Stimulated activated CD4-positive, alpha-beta T cell treated with anti-CD3 and anti-CD28 coated beads, TNF-alpha, amount 100 ng/mL, for 1 hour (primary cell): ENCODE results near the gene ABCC4.
"Not testable (repeated sequence)": the region's sequence is repeated elsewhere in the genome, so short reads cannot be mapped to it uniquely, and the experiment has no call there.

Experiments
- DNase-seq, 3 donors: peaks; one replicate each; pipeline ENCODE4 v3.0.0-alpha.2; 2020; ENCODE audit warnings: low read depth in 3 of 3, low spot score in 1 of 3

The ABCC4 gene

DNA sequence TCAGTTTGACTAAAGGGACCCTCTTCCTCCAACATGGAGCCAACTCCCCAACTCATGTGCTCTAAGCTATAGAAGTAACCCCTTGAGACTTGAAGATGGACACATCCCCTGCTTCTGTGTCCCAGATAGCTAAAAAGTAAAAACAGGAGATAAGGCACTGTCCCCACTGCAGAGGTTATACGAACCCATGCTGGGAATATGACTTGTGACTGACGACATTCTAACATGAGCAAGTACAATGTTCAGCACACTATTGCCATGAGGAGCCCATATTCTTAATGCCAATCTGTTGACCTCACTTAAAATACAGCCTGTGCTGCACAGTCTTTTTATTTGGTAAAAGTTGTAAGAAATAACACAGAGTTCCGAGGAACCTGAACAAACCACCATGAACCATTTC is 71.4 kb downstream of the ABCC4 start:
- no peak for DNase-seq

DNA sequence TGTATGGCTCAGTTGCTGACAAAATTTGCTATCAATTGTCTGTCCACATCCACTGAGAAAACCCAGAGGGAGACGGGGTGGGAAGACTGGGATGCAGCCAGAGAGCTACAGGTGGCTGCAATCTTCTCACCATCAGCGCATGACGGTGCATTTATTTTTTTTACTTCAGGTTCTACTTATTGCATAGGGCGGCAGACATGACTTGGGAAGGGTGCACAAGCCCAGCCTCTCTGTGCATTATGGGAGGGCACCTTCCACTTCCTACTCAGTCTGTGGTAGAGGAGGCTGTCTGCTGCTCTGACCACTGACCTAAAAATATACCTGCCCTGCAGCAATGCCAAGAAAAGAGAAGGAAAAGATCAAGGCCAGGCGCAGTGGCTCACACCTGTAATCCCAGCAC is 73.1 kb downstream of the ABCC4 start:
- DNase-seq, result no peak

DNA sequence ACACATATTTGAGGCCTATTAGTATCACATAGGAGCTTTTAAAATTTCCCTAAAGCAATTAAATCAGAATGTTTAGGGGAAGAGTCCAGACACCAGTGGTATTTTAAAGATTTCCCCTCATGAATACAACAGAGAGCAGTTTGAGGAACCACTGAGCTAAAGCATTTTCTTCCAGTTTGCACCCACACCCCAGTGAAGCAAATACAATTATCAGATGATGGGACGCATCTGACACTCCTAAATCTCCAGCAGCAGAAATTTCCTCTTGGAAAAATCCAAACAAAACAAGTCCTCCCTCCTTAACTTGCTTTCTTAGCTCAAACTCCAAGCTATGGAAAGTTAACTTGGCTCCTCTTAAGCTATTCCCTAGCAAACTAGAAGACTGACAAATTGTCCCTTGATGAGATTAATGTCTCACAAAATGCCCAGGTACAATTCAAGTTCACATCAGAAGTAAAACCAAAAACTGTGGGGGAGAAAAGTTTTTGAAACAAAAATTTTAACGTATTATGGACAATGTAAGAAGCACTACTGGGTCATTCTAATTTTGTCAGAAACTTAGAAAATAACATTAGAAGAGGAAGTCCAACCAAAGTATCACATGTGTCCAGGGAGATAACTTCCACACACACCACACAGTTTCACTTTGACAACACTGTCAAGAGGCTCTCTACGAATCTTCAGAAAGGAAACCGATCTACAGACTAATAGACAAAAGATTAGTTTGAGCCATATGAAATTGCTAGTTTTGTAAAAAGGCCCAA is 74.1 kb downstream of the ABCC4 start:
- no peak for DNase-seq

DNA sequence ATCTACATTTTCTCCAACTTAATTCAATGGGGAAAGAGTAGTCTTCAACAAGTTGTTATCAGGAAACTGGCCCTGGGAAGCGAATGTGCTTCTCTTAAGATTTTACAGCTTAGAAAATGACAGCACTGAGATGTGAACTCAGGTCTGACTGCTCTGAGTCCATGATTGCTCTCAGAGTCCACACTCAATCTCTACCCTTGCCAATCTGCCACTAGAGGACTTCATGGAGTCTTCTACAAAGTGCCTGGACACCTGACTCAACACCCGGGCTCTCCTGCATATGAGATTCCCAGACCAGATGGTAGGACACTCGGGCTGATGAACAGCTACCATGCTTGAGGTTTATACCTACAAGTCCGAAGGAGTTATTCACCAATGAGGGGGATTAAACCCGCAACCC is 74.8 kb downstream of the ABCC4 start:
- no peak for DNase-seq

DNA sequence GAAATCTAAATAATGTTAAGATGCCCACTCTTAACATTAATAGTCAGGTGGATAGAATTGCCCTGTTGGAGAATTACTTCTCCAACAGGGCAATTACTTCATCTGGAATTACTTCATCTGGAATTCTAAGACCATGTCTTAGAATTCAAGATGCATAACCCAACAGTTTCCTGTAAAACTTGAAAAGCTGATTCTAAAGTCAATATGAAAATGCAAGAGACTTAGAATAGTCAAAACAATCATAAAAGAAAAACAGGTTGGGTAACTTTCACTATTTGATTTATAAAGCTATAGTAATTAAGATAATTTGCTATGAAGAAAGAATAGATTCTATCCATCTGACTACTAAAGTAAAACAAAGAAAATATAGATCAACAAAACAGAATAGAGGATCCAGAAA is 75.2 kb downstream of the ABCC4 start:
- DNase-seq, result no peak

DNA sequence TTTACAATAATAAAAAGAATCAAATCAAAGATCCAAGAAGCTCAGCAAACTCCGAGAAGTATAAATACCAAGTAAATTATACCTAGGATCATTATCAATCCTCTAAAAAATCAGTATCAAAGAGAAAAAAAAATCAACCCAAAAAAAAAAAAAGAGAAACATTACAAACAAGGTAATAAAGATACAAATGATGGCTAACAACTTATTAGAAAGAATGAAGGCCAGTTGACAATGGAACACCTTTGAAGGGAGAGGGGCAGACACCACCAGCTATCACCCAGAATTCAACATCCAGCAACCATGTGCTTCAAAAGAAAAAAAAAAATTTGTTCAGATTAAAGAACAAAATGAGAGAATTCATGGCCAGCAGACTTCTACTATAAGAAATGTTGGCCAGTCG is 77.2 kb downstream of the ABCC4 start:
- DNase-seq, result no peak

DNA sequence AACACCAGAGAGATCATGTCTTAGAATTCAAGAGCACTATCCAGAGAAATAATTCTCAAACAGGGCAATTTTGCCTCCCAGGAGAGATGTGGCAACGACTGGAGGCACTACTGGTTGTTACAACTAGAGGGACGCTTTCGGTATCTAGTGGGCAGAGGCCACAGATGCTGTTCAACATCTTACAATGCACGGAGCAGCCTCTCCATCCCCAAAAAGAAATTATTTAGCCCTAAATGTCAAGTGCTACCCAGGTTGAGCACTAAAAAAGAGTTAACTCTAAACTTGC is 78.6 kb downstream of the ABCC4 start:
- no peak for DNase-seq

DNA sequence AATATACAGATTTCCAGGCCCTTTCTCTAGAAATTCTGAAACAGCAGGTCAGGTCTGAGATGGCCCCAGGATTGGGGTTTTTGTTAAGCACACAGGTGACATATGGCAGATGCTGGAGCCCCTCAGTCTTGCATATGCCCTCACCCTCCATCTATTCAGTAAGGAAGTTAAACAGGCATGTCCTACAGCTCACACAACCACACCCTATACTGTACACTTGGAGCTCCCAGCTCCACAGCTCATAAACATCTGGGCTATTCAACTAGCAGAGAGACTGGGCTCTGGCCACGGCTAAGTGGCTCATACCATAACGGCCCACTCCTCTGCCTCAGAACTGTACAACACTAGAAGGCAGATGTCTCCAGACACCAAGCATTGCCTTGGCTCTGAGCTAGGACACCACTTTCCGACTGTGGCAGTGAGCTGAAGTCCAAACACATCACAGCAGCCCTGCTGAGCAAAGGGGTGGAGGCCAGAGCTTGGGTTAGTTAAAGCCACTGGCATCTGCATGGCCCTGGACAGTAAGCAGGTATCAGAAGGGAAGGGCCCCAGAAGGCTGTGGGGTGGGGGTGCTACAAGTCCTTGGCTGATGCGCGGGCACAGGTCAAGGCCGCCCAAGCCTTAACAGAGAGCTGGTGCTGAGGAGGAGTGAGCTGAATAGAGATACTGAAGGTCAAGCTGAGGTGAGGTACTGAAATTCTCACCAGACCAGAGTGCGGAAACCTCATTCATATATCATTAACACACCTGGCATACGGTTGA is 79.1 kb downstream of the ABCC4 start:
- DNase-seq, result no peak

DNA sequence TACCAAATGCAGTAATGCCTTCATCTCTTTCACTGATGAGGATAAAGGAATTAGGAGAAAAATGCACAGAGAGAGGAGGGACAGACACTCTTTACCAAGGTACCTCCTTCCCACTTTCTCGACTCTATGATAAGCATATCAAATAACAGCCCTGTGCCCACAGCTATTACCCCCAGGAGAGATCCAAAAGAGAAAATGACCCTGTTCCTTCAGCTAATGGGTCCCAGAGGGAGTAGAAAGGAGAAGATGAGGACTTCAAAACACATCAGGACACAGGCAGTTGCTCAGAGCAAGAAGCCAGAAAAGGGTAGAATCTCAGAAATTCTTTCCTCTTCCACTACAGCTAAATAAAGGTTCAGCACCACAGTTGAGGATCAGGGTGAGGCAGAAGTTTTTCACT is 80.6 kb downstream of the ABCC4 start:
- DNase-seq, result no peak

DNA sequence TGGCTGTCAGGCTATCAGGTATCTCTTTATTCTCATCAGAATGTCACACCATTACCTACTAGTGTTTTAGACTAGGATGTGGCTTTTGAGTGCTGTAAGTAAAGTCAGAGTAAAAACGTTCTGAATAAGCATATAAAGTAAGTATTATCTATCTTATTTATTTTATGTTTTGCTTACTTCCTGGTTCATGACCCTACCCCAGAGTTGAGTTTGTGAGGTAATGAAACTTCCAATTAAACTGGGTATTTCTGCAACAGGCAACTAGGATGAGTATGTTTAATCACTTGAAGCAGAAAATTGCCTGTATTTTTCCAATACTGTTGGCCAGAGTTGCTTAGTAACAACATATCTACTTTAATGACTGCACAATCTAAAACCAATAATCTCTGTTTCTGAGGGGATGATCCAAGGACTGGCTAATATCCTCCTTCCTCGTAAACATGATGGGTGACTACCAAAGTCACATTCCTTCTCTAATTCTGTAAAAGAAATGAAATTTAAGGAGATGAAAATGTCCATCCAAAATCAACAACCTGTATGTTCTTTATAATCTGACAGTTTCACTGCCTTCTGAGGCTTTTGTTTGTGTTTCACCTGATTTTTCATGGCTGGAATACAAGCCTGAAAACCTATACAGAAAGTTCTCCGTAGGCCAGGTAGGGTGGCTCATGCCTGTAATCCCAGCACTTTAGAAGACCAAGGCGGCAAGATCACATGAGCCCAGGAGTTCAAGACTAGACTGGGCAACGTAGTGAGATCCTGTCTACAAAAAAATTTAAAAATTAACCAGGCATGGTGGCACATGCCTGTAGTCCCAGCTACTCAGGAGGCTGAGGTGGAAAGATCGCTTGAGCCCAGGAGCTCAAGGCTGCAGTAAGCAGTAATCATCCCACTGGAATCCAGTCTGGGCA is 83.1 kb downstream of the ABCC4 start:
- DNase-seq, result no peak

DNA sequence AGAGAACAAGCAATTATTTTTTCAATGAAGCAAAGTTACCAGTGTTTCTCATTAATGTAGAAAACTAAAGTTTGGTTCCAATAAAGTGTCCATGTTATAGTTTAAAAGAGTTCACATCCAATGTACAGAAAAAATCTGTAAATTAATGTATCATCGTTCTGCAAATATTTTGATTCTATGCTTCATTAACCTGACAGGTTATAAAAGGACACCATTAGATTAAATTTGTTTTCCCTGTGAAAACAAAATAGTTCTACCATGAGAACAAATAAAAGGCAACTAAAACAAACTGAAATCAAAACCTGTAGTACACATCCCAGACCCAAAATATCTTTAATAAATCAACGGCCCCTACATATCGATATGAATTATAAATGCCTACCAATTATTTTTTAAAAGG is 85.1 kb downstream of the ABCC4 start:
- no peak for DNase-seq

DNA sequence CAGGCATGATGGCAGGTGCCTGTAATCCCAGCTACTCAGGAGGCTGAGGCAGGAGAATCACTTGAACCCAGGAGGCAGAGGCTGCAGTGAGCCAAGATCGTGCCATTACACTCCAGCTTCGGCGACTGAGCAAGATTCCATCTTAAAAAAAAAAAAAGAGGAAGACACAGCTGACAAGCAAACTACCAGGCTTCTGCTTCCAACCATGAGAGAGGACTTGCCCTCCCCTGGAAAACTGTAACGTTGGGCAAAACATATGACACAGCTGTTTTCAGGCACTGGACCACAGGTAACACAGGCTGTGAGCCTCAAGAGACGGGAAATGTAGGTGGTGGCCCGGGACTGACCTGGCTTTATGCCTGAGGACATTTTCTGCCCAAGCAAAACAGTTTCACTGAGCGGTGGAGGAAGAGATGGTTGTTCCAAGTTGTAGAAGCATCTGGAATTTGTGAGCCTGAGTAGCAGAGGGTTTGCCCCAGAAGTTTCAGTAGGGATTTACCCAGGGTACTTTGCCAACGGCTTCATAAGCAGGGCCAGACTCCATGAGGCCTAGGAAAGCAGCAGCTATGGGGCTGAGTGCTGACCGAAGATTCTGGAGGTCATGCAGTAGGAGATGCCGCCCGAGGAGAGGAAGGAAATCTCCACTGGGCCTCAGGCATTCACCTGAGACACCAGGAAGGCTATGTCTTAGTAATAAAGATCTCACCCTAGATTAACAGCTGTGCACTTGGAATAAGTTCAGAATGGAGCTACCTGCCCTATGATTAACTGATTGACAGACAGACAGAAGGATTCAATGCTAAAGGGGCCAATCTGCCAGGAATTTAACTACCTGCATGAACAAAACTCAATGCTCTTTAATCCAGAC is 88.0 kb downstream of the ABCC4 start:
- no peak for DNase-seq

DNA sequence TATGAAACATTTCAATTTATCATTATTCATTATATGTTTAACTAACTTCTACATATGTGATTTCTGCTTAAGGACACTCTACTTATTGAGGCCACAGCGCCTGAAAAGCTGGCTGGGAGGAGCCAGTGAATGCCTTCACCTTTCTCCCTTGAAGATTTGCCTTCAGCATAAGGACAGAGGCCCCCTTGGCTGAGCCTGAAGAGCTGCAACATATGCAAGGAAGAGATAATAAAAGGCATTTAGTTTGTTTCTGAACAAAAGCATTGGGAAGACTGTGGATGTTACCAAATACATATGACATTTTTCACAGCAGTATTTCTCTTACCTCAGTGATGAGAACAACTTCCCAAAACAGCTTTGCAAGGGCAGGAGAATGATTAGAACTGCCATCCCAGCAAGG is 92.1 kb downstream of the ABCC4 start:
- no peak for DNase-seq

DNA sequence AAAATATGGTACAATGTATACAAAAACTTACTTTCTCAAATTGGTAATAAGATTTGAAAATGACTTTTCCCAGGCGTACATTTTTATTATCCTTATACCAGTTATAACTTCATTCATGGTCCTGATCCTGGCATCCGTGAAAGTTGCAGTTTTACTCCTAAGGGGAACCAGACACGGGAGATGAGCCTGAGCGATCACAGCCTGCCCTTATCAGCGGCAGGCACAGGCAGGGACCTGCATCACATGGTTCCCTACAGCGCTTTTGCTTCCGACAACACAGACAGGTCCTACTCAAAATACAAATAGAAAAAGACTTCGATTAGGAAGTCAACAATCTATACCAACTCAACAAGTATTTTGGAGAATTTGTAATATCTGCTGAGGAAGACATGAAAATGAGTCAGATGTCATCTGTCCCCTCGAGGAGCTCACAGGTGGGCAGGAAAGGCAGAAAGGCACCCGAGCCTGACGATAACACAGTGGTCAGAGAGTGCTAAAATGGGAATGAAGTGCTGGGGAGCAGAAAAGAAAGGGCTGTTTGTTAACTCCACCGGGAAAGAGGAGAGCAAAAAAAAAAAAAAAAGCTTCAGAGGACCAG is 93.4 kb downstream of the ABCC4 start:
- DNase-seq, result no peak

DNA sequence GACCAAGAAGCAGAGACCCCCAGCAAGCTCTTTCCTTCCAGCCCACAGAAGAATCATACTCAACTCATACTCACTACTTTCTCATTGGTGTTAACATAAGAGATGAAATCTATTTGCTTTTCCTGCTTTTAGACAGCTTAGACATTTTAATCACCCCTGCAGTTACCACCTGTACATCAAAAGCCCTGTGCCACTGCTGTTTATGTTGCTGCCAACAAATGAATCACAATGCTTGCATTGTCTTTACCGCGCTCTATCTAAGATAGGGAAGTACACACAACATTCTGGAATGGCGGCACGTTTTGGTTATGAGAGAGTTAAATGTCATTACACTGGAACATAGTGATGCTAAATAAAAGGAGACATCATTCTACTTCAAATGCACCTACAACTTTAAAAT is 95.1 kb downstream of the ABCC4 start:
- no peak for DNase-seq

DNA sequence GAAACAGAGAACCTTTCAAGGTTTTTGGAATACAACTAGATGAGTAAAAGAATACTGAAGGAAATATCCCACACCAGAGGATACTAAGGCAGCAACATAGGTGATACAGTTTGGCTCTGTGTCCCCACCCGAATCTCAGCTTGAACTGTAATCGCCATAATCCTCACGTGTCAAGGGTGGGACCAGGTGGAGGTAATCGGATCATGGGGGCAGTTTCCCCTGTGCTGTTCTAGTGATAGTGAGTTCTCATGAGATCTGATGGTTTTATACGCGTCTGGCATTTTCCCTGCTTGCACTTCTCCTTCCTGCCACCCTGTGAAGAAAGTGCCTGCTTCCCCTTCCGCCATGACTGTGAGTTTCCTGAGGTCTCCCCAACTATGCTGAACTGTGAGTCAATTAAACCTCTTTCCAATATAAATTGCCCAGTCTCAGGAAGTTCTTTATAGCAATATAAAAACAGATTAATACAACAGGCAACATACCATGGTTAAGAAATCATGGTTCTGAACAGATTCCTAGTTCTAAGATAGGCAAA is 97.0 kb downstream of the ABCC4 start:
- no peak for DNase-seq

DNA sequence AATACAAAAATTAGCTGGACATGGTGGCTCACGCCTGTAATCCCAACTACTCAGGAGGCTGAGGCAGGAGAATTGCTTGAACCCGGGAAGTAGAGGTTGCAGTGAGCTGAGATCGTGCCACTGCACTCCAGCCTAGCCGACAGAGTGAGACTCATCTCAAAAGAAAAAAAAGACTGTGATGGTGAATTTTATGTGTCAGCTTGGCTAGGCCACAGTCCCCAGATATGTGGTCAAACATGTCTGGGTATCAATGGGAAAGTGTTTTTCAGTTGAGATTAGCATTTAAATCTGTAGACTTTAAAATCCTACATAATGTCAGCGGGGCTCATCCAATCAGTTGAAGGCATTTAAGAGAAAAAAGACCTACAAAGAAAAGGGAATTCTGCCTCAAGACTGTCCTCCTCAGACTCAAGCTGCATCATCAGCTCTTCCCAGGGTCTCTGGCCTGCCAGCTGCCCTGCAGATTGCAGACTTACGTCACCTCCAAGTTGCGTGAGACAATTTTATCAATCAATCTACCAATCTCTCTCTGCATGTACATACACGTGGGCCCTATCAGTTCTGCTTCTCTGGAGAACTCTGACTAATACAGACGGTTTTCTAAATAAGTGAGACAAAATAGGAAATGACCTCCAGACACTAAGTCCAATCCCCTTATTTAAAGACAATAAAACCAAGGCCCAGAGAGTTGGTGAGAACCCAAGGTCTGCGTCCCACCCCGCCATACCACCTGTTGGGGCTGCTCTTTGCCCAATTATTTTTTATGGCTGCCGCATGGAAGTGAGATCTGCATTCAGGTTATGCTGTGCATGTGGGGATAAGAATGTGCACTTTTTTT is 99.2 kb downstream of the ABCC4 start:
- no peak for DNase-seq

DNA sequence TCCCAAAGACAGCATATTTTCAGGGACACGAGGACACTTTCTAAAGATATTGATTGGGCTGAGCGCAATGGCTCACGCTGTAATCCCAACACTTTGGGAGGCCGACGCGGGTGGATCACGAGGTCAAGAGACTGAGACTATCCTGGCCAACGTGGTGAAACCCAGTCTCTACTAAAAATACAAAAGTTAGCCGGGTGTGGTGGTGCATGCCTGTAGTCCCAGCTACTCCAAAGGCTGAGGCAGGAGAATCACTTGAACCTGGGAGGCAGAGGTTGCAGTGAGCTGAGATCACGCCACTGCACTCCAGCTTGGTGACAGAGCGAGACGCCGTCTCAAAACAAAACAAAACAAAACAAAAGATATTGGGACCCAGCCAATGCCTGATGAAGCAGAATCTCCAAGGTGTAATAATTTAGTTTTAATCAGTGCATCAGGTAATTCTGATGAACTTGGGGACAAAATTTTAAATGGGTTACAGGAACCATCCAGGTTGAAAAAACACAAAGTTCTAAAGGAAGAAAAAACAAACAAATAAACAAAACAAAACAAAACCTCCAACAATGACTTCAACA is 100.8 kb downstream of the ABCC4 start:
- not testable (repeated sequence) for DNase-seq

DNA sequence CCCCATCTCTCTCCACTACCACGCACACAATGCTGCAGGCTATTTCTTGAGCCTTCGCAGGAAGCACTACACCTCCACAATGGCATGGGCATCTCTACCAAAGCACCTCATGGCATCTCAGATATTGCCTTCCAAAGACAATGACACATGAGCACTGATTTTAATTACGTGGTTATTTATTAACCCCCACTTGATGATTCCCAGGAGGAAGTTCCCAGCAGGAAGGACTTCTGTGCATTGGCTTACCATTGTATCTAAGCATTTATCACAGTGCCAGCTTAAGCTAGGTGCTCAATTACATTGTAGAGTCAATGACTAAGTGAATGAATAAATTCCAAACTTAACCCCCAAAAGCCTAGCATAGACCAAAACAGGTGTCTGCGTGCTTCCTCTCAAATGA is 101.4 kb downstream of the ABCC4 start:
- no peak for DNase-seq
